Trophoblast cell (in vitro differentiated cells and primary cell): ENCODE data around the gene GNAI3.

Source experiments
- DNase-seq, 2 donors: peaks; one replicate each; pipeline ENCODE4 v3.0.0-alpha.2; 2016
- H2AFZ ChIP-seq: 2 replicates; pipeline ENCODE4 v1.6.1; 2013; ENCODE audit warnings: low read length, moderate library complexity, mild to moderate bottlenecking; ENCODE audit not compliant: insufficient read depth, poor library complexity
- H2AK5ac ChIP-seq: 2 replicates; pipeline ENCODE4 v1.6.1; 2013; ENCODE audit warnings: mild to moderate bottlenecking, low read length
- H2BK120ac ChIP-seq: 2 replicates; pipeline ENCODE4 v1.6.1; 2013; ENCODE audit warnings: low read length, mild to moderate bottlenecking, moderate library complexity; ENCODE audit not compliant: insufficient read depth, poor library complexity
- H2BK12ac ChIP-seq: 2 replicates; pipeline ENCODE4 v1.6.1; 2013; ENCODE audit warnings: mild to moderate bottlenecking, low read length, moderate library complexity
- H2BK5ac ChIP-seq: 2 replicates; pipeline ENCODE4 v1.6.1; 2013; ENCODE audit warnings: low read length, low read depth, moderate library complexity, mild to moderate bottlenecking; ENCODE audit not compliant: poor library complexity
- H3K14ac ChIP-seq: 2 replicates; pipeline ENCODE4 v1.6.1; 2013; ENCODE audit warnings: mild to moderate bottlenecking, low read length
- H3K18ac ChIP-seq: 2 replicates; pipeline ENCODE4 v1.6.1; 2013; ENCODE audit warnings: mild to moderate bottlenecking, low read length
- H3K23ac ChIP-seq: 2 replicates; pipeline ENCODE4 v1.6.1; 2013; ENCODE audit warnings: low read length
- H3K27ac ChIP-seq: 2 replicates; pipeline ENCODE4 v1.5.1; 2013; ENCODE audit warnings: low read depth, mild to moderate bottlenecking, inconsistent platforms, low read length, moderate library complexity
- H3K27me3 ChIP-seq: 2 replicates; pipeline ENCODE4 v1.6.1; 2013; ENCODE audit warnings: inconsistent platforms, mild to moderate bottlenecking, low read length, moderate library complexity; ENCODE audit not compliant: insufficient read depth
- H3K36me3 ChIP-seq, 2 experiments: 1 replicate in 1 of 2; 2 replicates in 1 of 2; pipeline ENCODE4 v1.6.1; 2013; ENCODE audit warnings: low read length in 2 of 2, mild to moderate bottlenecking in 2 of 2, moderate library complexity in 1 of 2; ENCODE audit not compliant: insufficient read depth in 2 of 2, control insufficient read depth in 1 of 2
- H3K4ac ChIP-seq: 2 replicates; pipeline ENCODE4 v1.6.1; 2013; ENCODE audit warnings: low read depth, mild to moderate bottlenecking, low read length, moderate library complexity
- H3K4me1 ChIP-seq, 2 experiments: 1 replicate in 1 of 2; 2 replicates in 1 of 2; pipeline ENCODE4 v1.6.1; 2013; ENCODE audit warnings: low read length in 2 of 2, mild to moderate bottlenecking in 2 of 2, moderate library complexity in 1 of 2; ENCODE audit not compliant: insufficient read depth in 2 of 2, control insufficient read depth in 1 of 2
- H3K4me2 ChIP-seq: 2 replicates; pipeline ENCODE4 v1.6.1; 2013; ENCODE audit warnings: inconsistent platforms, mild to moderate bottlenecking, low read length, moderate library complexity
- H3K4me3 ChIP-seq: 2 replicates; pipeline ENCODE4 v1.5.1; 2013; ENCODE audit warnings: mild to moderate bottlenecking, low read depth, low read length, inconsistent platforms
- H3K79me1 ChIP-seq: one replicate; pipeline ENCODE4 v1.6.1; 2013; ENCODE audit warnings: low read length
- H3K79me2 ChIP-seq: 2 replicates; pipeline ENCODE4 v1.6.1; 2013; ENCODE audit warnings: low read length, mild to moderate bottlenecking; ENCODE audit not compliant: control insufficient read depth, insufficient read depth, poor library complexity
- H3K9ac ChIP-seq: 2 replicates; pipeline ENCODE4 v1.6.1; 2013; ENCODE audit warnings: mild to moderate bottlenecking, low read length
- H3K9me3 ChIP-seq: 2 replicates; pipeline ENCODE4 v1.6.1; 2013; ENCODE audit warnings: low read depth, mild to moderate bottlenecking, control low read depth, inconsistent platforms, low read length; ENCODE audit not compliant: insufficient read depth
- H4K12ac ChIP-seq: 2 replicates; pipeline ENCODE4 v1.6.1; 2013; ENCODE audit warnings: low read depth, mild to moderate bottlenecking, low read length, moderate library complexity
- H4K8ac ChIP-seq: 2 replicates; pipeline ENCODE4 v1.6.1; 2013; ENCODE audit warnings: low read depth, mild to moderate bottlenecking, low read length, moderate library complexity
- H4K91ac ChIP-seq: one replicate; pipeline ENCODE4 v1.6.1; 2013; ENCODE audit warnings: low read depth, mild to moderate bottlenecking, low read length, moderate library complexity
- WGBS: extraction: QIAGEN DNeasy Blood & Tissue Kit; methylation state at CpG from one replicate; pipeline ENCODE4 v1.1.7; 2013; ENCODE audit warnings: missing lambda C conversion rate; ENCODE audit not compliant: insufficient read length, insufficient coverage; ENCODE audit errors: extremely low coverage; 5-methylcytosine and 5-hydroxymethylcytosine counted together

Gene GNAI3

DNA sequence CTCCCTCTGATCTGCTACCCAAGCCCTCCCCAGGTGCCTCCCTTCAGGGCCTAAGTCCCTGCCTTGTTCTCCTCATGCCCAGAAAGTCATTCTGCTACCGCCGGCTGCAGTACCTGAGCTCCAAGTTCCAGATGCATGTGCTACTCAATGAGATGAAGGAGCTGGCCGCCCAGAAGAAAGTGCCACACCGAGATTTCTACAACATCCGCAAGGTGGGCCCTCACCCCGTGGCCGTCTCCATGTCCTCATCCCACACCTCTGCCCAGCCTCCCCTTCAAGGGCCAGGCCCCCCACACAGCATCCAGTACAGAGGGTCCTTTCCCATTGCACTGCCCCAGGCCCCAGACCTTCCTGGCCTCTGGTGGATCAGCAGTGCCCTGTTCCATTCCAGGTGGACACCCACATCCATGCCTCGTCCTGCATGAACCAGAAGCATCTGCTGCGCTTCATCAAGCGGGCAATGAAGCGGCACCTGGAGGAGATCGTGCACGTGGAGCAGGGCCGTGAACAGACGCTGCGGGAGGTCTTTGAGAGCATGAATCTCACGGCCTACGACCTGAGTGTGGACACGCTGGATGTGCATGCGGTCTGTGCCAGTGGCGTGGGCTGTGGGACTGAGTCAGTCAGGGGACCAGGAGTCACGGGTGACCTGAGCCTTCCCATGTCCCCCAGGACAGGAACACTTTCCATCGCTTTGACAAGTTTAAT, 79.4 kb downstream of the GNAI3 start:
- no peaks in the 10 kb centered on the region for H3K79me2 ChIP-seq
- no peaks in the 10 kb centered on the region for H3K4me1 ChIP-seq
- DNase-seq = no peak
- H3K27me3 ChIP-seq = no peaks in the 10 kb centered on the region
- no peak overlapping the region for H4K91ac ChIP-seq
- WGBS = no CpG with 5 or more reads among the region's 23 CpGs
- no peak overlapping the region for H3K23ac ChIP-seq
- H2BK12ac ChIP-seq = no peak overlapping the region
- no peak overlapping the region for H3K14ac ChIP-seq
- H2BK120ac ChIP-seq = no peak overlapping the region
- no peak overlapping the region for H3K18ac ChIP-seq
- H4K8ac ChIP-seq = no peak overlapping the region
- no peak overlapping the region for H2AK5ac ChIP-seq
- H3K79me1 ChIP-seq = no peaks in the 10 kb centered on the region
- H2AFZ ChIP-seq = no peak overlapping the region
- no peak overlapping the region for H3K4me2 ChIP-seq
- H3K36me3 ChIP-seq = peaks cover 58 to 62% of the 10 kb centered on the region in 2 experiments
- H2BK5ac ChIP-seq = no peak overlapping the region
- no peak overlapping the region for H3K9ac ChIP-seq
- H3K27ac ChIP-seq = no peak overlapping the region
- H4K12ac ChIP-seq = no peak overlapping the region
- no peak overlapping the region for H3K4ac ChIP-seq
- H3K4me3 ChIP-seq = no peak overlapping the region
- H3K9me3 ChIP-seq = no peaks in the 10 kb centered on the region

DNA sequence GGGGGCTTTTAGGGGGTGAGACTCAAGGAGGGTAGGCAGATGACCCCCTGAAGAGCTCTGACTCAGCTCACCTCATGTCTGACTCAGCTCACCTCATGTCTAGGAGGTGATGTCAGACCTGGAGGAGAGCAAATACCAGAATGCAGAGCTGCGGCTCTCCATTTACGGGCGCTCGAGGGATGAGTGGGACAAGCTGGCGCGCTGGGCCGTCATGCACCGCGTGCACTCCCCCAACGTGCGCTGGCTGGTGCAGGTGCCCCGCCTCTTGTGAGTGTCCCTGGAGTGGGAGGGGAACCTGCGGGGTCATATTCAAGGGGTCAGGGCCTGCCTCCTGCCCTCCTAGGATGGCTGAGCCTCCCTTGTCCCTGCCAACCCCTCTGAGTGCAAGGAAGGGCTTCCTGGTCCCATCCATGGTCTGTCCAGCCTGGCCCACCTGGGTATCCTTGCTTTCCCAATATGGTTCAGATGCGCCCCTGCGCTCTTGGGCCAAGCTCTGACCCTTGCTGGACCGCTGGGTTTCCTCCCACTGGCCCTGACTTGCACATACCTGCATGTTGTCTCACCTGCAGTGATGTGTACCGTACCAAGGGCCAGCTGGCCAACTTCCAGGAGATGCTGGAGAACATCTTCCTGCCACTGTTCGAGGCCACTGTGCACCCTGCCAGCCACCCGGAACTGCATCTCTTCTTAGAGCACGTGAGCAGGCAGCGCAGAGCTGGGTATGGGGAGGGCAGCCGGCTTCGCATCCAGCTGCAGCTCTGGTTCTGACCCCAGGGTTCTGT, 80.3 kb downstream of the GNAI3 start:
- H3K4me2 ChIP-seq = no peak overlapping the region
- no peak overlapping the region for H3K9ac ChIP-seq
- no peaks in the 10 kb centered on the region for H3K79me1 ChIP-seq

DNA sequence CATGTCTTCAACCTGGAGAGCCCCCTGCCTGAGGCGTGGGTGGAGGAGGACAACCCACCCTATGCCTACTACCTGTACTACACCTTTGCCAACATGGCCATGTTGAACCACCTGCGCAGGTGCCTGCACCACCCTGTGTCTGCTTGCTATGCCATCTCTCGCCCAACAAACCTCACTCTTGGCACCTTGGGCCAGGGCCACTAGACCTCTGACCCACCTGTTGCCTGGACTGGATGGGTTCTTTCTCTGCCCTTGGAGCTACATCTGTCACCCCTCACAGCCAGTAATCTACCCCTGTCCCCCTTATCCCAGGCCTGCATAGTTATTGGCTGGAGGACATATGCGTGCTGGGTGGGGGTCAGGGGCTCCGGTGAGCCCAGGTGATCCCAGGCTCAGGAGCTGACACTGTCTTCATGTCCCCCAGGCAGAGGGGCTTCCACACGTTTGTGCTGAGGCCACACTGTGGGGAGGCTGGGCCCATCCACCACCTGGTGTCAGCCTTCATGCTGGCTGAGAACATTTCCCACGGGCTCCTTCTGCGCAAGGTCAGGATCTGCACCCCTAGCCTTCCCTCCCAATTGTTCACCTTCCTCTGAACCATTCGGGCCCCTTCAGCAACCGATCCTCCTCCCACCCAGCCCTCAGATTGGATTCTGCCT, 81.1 kb downstream of the GNAI3 start:
- Histone ChIP-seq H3K14ac (no peak overlapping the region), H3K27ac (no peak overlapping the region), H3K4ac (no peak overlapping the region), H3K4me1 (no peaks in the 10 kb centered on the region), H2BK12ac (no peak overlapping the region), H3K9me3 (no peaks in the 10 kb centered on the region), H3K36me3 (peaks cover 58 to 62% of the 10 kb centered on the region in 2 experiments), H4K91ac (no peak overlapping the region), H3K79me2 (no peaks in the 10 kb centered on the region), H3K9ac (no peak overlapping the region), H4K12ac (no peak overlapping the region), H2BK5ac (no peak overlapping the region), H2BK120ac (no peak overlapping the region), H3K18ac (no peak overlapping the region), H3K27me3 (no peaks in the 10 kb centered on the region), H2AK5ac (no peak overlapping the region), H2AFZ (no peak overlapping the region), H4K8ac (no peak overlapping the region), H3K4me3 (no peak overlapping the region), H3K4me2 (no peak overlapping the region), H3K79me1 (no peaks in the 10 kb centered on the region), H3K23ac (no peak overlapping the region)
- DNase-seq = no peak
- no CpG with 5 or more reads among the region's 10 CpGs for WGBS

More for the DNA sequence above, 80.3 kb downstream of the GNAI3 start:
- WGBS = no CpG with 5 or more reads among the region's 23 CpGs
- no peaks in the 10 kb centered on the region for H3K27me3 ChIP-seq
- no peak overlapping the region for H4K8ac ChIP-seq
- H2BK5ac ChIP-seq = no peak overlapping the region
- no peak overlapping the region for H2BK120ac ChIP-seq
- no peak overlapping the region for H2AK5ac ChIP-seq
- H3K4ac ChIP-seq = no peak overlapping the region
- no peak overlapping the region for H3K14ac ChIP-seq
- H3K79me2 ChIP-seq = no peaks in the 10 kb centered on the region
- H3K4me3 ChIP-seq = no peak overlapping the region
- H3K27ac ChIP-seq = no peak overlapping the region
- H2AFZ ChIP-seq = no peak overlapping the region
- H3K4me1 ChIP-seq = no peaks in the 10 kb centered on the region
- H4K91ac ChIP-seq = no peak overlapping the region
- H3K36me3 ChIP-seq = peaks cover 58 to 62% of the 10 kb centered on the region in 2 experiments
- no peak overlapping the region for H3K18ac ChIP-seq
- DNase-seq = peak; percentile 28 to 43
- no peak overlapping the region for H3K23ac ChIP-seq
- no peaks in the 10 kb centered on the region for H3K9me3 ChIP-seq
- no peak overlapping the region for H4K12ac ChIP-seq
- no peak overlapping the region for H2BK12ac ChIP-seq

DNA sequence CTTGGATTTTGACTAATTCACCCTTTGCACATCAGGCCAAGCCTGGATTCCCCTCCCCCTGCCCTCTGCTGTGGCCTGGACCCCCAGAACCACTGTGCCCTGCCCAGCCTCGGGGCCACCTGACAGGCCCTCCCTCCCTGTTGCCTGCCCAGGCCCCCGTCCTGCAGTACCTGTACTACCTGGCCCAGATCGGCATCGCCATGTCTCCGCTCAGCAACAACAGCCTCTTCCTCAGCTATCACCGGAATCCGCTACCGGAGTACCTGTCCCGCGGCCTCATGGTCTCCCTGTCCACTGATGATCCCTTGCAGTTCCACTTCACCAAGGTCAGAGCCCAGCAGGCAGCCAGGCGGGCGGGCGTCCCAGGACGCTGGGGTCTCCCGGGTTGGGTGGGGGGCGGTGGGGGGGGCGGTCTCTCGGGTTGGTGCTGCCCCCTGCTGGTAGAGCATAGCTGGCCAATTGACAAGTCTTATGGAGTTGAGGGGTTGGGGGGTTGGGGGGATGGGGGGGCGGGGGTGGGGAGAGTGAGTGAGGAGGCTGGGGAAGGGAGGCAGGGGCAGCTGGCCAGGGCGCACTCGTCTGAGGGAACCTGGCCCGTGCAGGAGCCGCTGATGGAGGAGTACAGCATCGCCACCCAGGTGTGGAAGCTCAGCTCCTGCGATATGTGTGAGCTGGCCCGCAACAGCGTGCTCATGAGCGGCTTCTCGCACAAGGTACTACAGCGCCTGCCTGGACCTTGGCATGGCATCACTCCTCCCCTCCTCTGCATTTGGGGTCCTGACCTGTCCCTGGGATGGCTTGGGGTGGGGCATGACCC, 81.9 kb downstream of the GNAI3 start:
- Histone ChIP-seq H3K18ac (no peak overlapping the region), H4K91ac (no peak overlapping the region), H3K4me3 (no peak overlapping the region), H3K79me1 (no peaks in the 10 kb centered on the region), H3K79me2 (no peaks in the 10 kb centered on the region), H2AK5ac (no peak overlapping the region), H2BK120ac (no peak overlapping the region), H3K27ac (no peak overlapping the region), H3K36me3 (peaks cover 58 to 61% of the 10 kb centered on the region in 2 experiments), H3K27me3 (no peaks in the 10 kb centered on the region), H3K9ac (no peak overlapping the region), H2AFZ (no peak overlapping the region), H3K4me2 (no peak overlapping the region), H4K8ac (no peak overlapping the region), H2BK12ac (no peak overlapping the region), H3K4me1 (no peaks in the 10 kb centered on the region), H3K4ac (no peak overlapping the region), H4K12ac (no peak overlapping the region), H2BK5ac (no peak overlapping the region), H3K14ac (no peak overlapping the region), H3K9me3 (no peaks in the 10 kb centered on the region), H3K23ac (no peak overlapping the region)
- DNase-seq = no peak
- WGBS = no CpG with 5 or more reads among the region's 30 CpGs
